Cardiac fibroblast (primary cell): Measurements from ENCODE around the gene ADCK1.

ENCODE experiments used
- DNase-seq, 2 donors: peaks; one replicate each; pipeline versions ENCODE4 v3.0.0 to v3.0.0-alpha.2; 2010; ENCODE audit warnings: low read depth in 2 of 2
- H3K4me3 ChIP-seq, 2 donors: replicated peaks in 1 of 2; 1 replicate in 1 of 2; 2 replicates in 1 of 2; pipeline ENCODE4 v1.5.1; 2011; ENCODE audit warnings: low read depth in 2 of 2, low read length in 2 of 2, mild to moderate bottlenecking in 2 of 2, moderate library complexity in 1 of 2
- TF ChIP-seq, protein P1 (sequence below): IDR thresholded peaks from one replicate; pipeline ENCODE4 v1.5.1; 2011; ENCODE audit warnings: low read depth, mild to moderate bottlenecking, low read length, inconsistent platforms

ADCK1 gene

DNA sequence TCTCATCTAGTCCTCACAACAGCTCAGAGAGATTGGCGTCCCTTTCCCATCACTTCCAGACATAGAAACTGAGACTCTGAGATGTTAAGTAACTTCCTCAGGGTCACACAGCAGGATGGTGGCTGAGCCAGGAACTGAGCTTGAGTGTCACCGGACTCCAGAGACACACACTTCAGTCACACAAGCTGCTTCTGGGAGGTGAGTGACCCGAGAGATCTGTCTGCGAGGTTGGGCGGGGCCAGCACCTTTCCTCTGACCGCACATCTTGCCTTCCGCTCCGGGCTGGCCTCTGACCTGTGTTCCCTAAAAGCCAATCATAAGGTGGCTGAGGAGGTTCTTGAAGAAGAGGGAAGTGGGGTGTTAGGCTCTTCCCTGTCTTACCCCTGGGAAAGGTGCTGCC is 72.2 kb downstream of the ADCK1 start:
- TF ChIP-seq, protein P1, sequence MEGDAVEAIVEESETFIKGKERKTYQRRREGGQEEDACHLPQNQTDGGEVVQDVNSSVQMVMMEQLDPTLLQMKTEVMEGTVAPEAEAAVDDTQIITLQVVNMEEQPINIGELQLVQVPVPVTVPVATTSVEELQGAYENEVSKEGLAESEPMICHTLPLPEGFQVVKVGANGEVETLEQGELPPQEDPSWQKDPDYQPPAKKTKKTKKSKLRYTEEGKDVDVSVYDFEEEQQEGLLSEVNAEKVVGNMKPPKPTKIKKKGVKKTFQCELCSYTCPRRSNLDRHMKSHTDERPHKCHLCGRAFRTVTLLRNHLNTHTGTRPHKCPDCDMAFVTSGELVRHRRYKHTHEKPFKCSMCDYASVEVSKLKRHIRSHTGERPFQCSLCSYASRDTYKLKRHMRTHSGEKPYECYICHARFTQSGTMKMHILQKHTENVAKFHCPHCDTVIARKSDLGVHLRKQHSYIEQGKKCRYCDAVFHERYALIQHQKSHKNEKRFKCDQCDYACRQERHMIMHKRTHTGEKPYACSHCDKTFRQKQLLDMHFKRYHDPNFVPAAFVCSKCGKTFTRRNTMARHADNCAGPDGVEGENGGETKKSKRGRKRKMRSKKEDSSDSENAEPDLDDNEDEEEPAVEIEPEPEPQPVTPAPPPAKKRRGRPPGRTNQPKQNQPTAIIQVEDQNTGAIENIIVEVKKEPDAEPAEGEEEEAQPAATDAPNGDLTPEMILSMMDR, result no peak
- H3K4me3 ChIP-seq, result no peak overlapping the region
- no peak for DNase-seq

- no peak for DNase-seq
- TF ChIP-seq, protein P1, result no peak
- H3K4me3 ChIP-seq, result no peak overlapping the region
These were observed 73.1 kb downstream of the ADCK1 start for GRCh38 chr14:77872983-77873382.

- TF ChIP-seq, protein P1, result no peak
- H3K4me3 ChIP-seq, result no peak overlapping the region
- DNase-seq, result no peak
These were observed 78.9 kb downstream of the ADCK1 start for GRCh38 chr14:77878783-77879182.

GRCh38 chr14:77880056-77880455 is 80.1 kb downstream of the ADCK1 start:
- DNase-seq, result no peak
- TF ChIP-seq, protein P1, result no peak
- H3K4me3 ChIP-seq, result no peak overlapping the region

DNA sequence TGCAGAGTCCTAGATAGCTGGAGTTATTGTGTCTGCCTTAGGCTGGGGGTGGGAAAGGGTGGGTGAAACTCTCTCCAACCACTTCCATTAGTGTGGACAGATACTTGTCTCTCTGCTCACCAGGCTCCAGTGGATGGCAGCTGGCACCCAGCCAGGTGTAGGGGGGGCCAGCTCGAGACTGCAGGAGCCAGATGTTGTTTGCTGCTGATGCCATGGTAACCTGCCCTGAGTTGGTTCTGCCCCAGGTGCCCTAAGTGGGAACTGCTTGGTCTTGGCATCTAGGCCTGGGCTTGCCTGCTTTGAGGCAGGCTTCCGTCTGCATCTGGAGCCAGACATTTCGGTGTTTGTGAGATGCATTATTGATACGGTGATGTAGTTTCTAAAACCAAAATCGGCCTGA is 82.2 kb downstream of the ADCK1 start:
- TF ChIP-seq, protein P1, result no peak
- H3K4me3 ChIP-seq, result no peak overlapping the region
- DNase-seq, result peak in 1 of 2 donors; percentile 18

- TF ChIP-seq, protein P1, result no peak
- H3K4me3 ChIP-seq, result no peak overlapping the region
- DNase-seq, result peak; percentile 48 to 57
These were observed 82.7 kb downstream of the ADCK1 start for GRCh38 chr14:77882636-77883035.

- DNase-seq, result no peak
- TF ChIP-seq, protein P1, result no peak
- no peak overlapping the region for H3K4me3 ChIP-seq
These were observed 83.4 kb downstream of the ADCK1 start for GRCh38 chr14:77883131-77883846.
